Stomach (tissue), 4 donors: ENCODE results near the gene CFAP46.

Experiments used
- CTCF ChIP-seq, 7 experiments: fragments of 450-650 bp in 4 of 7; fragments of 200-600 bp in 3 of 7; sonication (generic) in 3 of 7; IDR thresholded peaks; one replicate each; pipeline ENCODE4 v1.5.1; 2016 to 2019; ENCODE audit warnings: antibody characterized with exemption in 7 of 7, control low read depth in 2 of 7, mild to moderate bottlenecking in 1 of 7
- POLR2A ChIP-seq, 4 donors: fragments of 450-650 bp; IDR thresholded peaks; one replicate each; pipeline ENCODE4 v1.6.1; 2016; ENCODE audit warnings: antibody characterized with exemption in 4 of 4, control low read depth in 2 of 4, mild to moderate bottlenecking in 1 of 4, moderate library complexity in 1 of 4
- POLR2AphosphoS5 ChIP-seq, 3 donors: sonication (generic); formaldehyde crosslinking; IDR thresholded peaks; one replicate each; pipeline ENCODE4 v1.6.1; 2016; ENCODE audit warnings: antibody characterized with exemption in 3 of 3

GRCh38 chr10:132986576-132986975 is 44.2 kb upstream of the CFAP46 start:
- TF ChIP-seq POLR2A (IDR thresholded peaks at IDR 0.05) (no peak), CTCF (IDR thresholded peaks at IDR 0.05) (no peak), POLR2AphosphoS5 (IDR thresholded peaks at IDR 0.05) (no peak)
